Pons (tissue), 1 donor: ENCODE measurements around the gene SNX19.
A peak's percentile ranks its signal among the peaks of the same experiment; 100 is the strongest.
"Not testable (repeated sequence)": the region's sequence is repeated elsewhere in the genome, so short reads cannot be mapped to it uniquely, and the experiment has no call there.

ENCODE experiments used
- DNase-seq: peaks from one replicate; pipeline ENCODE4 v3.0.0-alpha.2; 2016; ENCODE audit warnings: low spot score

Gene SNX19, protein sequence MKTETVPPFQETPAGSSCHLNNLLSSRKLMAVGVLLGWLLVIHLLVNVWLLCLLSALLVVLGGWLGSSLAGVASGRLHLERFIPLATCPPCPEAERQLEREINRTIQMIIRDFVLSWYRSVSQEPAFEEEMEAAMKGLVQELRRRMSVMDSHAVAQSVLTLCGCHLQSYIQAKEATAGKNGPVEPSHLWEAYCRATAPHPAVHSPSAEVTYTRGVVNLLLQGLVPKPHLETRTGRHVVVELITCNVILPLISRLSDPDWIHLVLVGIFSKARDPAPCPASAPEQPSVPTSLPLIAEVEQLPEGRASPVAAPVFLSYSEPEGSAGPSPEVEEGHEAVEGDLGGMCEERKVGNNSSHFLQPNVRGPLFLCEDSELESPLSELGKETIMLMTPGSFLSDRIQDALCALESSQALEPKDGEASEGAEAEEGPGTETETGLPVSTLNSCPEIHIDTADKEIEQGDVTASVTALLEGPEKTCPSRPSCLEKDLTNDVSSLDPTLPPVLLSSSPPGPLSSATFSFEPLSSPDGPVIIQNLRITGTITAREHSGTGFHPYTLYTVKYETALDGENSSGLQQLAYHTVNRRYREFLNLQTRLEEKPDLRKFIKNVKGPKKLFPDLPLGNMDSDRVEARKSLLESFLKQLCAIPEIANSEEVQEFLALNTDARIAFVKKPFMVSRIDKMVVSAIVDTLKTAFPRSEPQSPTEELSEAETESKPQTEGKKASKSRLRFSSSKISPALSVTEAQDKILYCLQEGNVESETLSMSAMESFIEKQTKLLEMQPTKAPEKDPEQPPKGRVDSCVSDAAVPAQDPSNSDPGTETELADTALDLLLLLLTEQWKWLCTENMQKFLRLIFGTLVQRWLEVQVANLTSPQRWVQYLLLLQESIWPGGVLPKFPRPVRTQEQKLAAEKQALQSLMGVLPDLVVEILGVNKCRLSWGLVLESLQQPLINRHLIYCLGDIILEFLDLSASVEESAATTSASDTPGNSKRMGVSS

DNA sequence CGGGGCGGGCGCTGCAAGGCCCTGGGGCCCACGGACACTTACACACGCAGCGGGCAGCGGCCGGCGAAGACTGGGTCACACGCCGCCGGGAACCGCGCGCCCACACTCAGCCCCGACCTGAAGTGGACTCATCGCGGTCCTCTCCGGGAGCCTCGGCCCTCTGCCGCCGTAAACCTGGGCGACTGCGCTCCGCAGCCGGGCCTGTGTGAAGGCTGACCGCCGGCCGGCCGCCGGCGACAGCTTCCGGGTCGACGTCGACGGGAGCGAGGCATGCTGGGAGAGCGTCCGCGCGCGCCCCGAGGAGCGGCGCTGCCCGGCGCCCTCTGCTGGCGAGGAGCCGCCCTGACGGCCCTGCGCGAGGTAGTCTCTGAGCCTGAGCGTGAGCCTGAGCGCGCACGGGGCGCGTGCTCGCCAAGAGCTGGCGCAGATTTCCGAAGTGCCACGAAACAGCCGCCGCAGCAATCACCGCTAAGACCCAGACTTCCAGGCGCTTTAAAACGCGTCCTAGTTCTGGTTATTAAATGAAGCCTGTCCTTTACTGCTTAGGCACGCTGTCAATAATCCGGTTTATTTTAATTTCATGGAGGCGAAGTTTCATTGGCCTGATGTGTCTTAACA is at the start of gene SNX19:
Gene SNX19 (minus strand): TSS at position 242 of the 618 bp plus-strand sequence. CDS start 540 bp downstream, outside the sequence.
- peak; percentile 86 for DNase-seq

- DNase-seq = no peak
Observed at GRCh38 chr11:130964058-130964792, 47.9 kb upstream of the SNX19 start.

- DNase-seq = no peak
Observed at GRCh38 chr11:130947889-130948288, 31.6 kb upstream of the SNX19 start.

DNA sequence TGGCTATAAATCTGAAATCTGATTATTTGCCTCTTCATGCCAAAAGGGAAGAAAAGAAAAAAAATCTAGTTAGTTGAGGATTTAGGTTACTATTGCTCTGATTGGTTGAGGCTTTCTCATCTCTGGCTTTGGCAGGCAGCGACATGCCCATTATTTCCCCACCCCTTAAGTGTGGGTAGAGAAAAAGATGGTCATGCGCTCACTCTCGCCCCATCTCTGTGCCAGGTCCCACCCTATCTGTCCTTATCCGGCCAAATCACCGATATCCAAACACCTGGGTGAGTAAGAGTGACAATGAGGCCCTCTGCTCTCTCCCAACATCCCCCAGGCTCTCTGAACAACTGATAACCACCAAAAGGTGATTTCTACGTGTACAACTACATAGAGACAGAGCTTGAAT is 31.2 kb upstream of the SNX19 start:
- no peak for DNase-seq

- no peak for DNase-seq
Observed at GRCh38 chr11:130947058-130947457, 30.8 kb upstream of the SNX19 start.

DNA sequence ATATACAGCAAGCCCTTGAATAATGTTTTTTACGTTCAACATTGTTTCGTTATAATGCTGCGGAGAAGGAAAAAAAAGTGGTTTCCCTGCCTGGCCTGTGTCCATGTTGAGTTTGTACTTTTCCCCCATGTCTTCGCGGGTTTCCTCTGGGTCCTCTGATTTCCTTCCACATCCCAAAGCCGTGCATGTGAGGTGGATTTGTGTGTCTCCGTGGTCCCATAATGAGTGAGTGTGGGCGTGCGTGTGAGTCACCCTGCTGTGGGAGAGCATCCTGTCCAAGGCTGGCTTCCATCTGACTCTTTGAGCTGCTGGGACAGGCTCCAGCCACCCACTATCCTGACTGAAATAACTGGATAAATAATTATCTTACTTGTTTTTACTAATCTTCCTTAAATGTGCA is 29.6 kb upstream of the SNX19 start:
- no peak for DNase-seq

DNA sequence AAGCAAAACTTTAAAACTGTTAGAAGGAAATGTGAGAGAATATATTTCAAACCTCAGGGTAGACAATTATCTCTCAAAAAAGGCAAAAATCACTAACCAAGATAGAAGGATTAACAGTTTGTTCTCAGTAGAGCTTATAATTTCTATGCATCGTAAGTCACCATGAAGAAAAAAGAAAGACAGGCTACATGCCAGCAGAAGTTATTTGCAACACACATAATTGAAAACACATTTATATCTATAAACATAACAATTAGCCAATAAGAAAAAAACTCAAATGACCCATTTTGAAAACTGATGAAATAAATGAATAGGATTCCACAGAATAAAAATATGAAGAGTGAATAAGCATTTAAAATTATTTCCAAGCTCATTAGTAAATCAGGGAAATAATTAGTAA is 24.4 kb upstream of the SNX19 start:
- DNase-seq = no peak

- no peak for DNase-seq
Observed at GRCh38 chr11:130937051-130937450, 20.8 kb upstream of the SNX19 start.

DNA sequence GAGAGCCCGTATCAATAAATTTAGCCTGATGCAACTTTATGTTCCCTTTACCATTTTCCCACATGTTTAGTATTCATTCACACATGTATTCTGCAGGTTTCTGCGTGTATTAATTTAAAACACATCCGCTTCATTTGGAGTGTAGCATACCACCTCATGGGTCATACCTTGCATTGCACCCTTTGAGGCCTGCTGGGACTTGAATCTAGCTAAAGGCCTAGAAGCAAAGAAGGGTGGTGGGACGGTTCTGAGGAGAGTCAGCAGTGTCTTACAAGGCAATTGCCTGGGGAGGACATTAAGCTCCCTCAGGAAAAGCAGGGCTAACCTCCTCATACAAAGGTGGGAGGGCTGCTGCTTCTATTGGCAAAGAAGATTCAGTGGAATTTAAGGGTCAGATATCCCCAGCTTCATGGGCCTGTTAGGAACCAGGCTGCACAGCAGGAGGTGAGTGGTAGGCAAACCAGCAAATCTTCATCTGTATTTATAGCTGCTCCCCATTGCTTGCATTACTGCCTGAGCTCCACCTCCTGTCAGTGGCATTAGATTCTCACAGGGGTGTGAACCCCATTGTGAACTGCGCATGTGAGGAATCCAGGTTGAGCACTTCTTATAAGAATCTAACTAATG is 15.9 kb upstream of the SNX19 start:
- DNase-seq = no peak

- no peak for DNase-seq
Observed at GRCh38 chr11:130924750-130925149, 8.5 kb upstream of the SNX19 start.

GRCh38 chr11:130920612-130921011 is 4.3 kb upstream of the SNX19 start:
- not testable (repeated sequence) for DNase-seq

- no peak for DNase-seq
Observed at GRCh38 chr11:130918081-130918480, 1.8 kb upstream of the SNX19 start.

DNA sequence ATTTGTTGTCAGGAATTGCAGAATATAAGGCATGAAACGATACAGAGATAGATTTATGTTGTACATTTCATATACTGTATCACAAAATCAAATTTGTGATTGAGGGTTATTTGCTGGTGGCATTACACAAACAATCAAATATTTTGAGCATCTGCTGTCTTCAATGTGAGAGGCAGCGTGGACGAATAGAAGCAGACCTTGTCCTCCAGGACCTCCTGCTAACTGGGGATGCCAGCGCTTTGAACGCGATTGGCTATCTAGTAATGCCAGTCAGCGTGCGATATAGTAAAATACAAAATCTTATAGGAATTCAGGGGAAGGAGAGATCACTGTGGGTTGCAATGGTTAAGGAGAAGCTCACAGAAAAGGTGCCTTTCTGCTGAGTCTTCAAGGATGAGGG is 631 bp upstream of the SNX19 start:
- peak; percentile 21 for DNase-seq

- no peak for DNase-seq
Observed at GRCh38 chr11:130915603-130916237, 559 bp downstream of the SNX19 start.

- no peak for DNase-seq
Observed at GRCh38 chr11:130913268-130913667, 3.0 kb downstream of the SNX19 start.

- no peak for DNase-seq
Observed at GRCh38 chr11:130912552-130912951, 3.7 kb downstream of the SNX19 start.

- no peak for DNase-seq
Observed at GRCh38 chr11:130911306-130911705, 5.0 kb downstream of the SNX19 start.

DNA sequence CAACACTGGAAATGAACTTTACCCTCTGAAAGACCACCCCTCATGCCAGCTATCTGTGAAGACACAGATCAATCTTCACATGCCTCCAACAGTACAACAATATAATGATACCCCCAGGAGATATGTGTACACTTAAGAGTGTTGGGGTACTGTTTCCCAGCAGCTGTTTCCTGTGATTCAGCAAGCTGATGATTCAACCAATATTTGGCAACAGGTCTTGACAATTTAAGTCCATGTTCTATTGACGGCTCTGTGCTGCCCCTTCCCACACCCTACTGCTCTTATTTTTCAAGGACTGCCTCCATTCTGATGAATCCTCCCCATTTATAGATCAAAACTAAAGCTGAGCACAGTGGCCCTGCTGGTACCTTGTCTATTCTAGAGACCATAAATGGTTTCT is 6.6 kb downstream of the SNX19 start:
- DNase-seq = no peak

DNA sequence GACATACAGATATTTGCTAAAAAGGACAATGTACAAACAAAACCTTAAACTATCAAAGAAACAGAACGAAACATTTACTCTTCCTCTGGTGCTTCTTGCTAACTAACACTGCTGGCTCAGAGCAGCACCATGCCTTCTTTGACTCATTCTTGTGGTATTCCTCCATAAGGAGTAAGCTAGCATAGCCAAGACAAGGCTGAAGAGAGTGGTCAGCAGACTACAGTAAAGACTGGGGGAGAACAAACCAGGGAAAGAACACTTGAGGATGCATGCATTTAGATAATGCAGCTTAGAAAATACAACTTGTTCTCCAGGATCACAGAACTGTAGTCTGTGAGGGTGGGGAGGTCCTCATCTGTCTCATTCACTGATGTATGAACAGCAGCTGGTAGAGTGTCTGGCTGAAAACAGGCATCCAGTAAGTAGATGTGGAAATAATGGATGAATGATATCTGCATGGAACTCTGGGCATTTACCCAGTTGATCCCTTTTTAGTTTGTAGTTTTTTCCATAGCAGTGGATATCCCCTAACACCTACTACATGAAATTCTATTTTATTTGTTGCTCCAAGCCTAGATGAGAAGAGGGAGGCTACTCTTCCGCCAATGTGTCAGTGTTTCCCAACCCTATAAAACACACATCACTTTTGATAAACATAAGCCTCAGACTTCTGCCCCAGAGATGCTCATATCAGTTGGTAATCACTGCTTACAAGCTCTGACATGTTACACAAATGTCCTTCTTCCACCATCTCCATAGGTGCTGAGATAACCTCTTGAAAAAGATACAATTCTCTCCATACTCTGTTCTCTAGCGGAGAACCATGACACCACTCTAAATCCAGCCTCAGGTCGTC is 7.3 kb downstream of the SNX19 start:
- no peak for DNase-seq

DNA sequence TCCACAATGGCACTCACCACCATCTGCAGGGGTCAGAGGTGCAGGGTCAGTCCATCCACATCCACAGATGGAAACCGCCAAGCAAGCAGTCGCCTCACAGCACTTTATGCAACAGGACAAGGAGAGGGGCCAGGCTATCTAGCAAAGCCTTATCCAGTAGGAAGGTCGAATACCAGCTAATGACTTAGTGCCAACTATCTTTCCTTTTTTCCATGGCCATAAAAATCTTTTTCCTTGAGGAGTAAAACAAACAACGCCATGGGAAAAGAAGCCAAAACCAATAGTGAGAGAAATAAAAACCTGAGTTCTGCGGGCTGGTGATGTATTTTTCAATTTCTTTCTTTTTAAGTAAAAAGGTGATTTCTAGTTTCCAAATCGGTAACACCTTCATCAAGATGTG is 8.2 kb downstream of the SNX19 start:
- no peak for DNase-seq
